GM12801 (cell line): Measurements from ENCODE around the gene A2M.

Experiments
- TF ChIP-seq, protein P1 (sequence below): IDR thresholded peaks from one replicate; pipeline ENCODE4 v1.5.1; 2011; ENCODE audit warnings: control low read depth; ENCODE audit not compliant: insufficient read length; ENCODE audit errors: extremely low read depth

Gene A2M

DNA sequence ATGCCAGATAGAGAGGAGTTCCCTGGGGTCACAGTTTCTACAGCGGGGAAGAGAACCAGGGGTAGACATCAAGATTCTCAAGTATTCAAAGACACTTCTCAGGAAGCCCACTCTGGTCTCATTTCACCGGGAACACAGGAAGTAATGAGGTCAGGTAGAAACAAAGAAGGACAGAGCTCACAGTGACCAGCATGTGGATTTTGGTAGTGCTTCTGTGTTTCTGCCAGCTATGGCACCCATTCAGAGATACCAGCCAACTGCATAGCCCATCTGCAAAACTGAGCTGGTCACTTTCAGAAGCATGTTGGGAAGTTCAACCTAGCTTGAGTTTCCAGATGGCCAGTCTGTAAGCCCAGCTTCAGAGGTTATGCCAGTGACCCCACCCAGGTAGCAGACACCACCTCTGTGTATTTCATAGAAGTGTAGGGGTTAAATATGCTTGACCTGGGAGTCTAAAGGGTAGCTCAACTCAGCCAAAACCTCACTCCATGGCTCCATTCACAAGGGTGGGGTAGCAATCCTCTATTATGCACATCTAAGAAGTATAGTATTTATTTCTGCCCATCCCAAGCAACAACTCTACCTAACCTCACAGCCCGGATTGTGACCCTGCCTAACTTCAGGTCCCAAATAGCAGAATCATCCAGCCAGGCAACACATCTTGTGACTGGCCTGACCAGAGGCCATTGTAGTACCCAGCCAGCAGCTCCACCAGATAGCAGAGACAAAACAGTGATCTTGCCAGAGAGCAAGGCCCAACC, 33.9 kb downstream of the A2M start:
- TF ChIP-seq, protein P1, sequence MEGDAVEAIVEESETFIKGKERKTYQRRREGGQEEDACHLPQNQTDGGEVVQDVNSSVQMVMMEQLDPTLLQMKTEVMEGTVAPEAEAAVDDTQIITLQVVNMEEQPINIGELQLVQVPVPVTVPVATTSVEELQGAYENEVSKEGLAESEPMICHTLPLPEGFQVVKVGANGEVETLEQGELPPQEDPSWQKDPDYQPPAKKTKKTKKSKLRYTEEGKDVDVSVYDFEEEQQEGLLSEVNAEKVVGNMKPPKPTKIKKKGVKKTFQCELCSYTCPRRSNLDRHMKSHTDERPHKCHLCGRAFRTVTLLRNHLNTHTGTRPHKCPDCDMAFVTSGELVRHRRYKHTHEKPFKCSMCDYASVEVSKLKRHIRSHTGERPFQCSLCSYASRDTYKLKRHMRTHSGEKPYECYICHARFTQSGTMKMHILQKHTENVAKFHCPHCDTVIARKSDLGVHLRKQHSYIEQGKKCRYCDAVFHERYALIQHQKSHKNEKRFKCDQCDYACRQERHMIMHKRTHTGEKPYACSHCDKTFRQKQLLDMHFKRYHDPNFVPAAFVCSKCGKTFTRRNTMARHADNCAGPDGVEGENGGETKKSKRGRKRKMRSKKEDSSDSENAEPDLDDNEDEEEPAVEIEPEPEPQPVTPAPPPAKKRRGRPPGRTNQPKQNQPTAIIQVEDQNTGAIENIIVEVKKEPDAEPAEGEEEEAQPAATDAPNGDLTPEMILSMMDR, result no peak

DNA sequence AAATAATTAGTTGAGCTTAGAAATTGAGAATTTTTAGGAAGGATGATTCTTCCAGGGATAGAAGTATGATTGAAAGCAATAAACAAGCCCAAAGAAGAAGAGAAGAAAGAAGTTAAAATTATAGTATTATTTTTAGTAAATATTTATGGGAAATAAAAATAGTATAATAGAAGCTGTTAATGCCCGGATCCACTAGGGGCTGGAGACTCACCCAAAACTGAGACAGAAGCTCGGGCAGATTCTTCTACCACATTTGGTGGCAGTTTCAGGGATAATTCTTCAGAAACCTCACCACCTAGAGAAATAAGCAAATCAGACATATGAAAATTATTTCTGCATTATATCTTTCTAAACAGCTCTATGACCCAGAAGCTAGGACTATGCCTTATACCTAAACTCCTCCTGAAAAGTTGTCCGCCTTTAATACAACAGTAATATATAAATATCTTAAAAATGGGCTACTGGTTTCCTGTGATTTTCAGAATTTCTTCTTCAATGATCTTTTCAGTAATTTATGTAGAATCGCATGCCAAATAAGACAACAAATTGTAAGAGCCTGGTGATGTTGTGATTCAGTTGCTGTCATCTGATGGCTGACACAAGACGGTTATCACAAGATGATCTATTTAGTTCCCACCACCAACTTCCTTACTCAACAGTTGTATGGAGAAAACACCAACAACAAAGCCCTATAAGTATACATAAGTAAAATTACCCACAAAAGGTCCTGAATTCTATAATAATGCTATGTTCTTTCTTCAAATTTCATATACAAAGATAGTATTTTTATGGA, 35.6 kb downstream of the A2M start:
- TF ChIP-seq, protein P1, result no peak

DNA sequence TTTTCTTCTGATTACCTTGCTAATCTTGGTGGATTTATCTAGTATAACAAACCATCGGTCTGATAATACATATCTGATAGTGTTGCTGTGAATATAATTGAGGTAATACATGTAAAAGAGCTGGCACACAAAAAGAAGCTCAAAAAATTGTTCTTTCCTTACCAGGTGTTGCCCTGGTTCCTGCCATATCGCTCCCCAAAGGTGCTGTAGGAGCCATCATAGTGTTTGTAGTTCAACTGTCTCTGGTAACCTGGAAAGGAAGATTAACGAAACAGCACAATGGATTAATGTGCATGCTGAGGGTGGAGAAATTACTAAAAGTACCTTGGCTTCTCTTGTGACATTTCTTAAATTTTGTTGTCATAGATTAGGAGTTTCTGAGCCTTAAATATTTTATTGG, 36.6 kb downstream of the A2M start:
- TF ChIP-seq, protein P1, result no peak

DNA sequence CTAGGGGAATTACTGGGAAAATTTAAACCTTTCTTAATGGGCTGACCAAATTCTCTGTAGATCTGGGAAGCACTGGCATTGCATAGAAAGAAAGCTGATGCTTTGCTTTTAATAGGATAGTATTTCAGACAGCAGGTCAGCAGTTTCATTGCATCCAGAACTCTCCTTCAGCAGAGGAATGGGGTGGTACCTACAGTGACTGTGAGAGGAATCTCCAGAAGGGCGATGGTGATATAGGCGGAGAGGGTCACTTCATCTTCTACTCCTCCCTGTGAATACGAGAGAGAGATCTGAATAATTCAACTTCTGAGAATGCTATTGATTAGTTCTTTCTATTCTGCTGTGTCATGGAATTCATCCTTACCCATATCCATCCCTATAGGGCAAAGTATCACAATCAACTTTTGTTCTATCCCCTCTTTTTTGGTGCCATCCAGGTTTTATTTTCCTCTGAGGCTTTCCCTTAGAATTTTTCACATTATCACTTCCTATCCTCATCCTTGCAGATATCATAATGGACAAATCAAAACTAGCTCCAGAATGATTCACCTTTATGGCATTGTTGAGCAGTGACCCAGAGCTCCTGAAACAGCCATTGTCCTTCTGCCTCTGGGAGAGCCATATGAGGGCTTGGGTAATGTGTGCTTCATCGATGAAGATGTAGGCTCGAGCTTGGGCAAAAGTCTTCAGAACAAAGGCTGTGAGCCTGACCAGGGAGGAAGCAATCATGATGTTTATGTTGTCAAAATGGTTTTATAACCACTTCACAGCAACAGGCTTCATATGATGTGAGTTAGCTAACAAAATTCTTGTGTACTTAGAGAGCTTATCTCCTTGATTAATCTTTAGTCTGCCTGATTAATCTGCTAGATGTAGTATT, 38.3 kb downstream of the A2M start:
- TF ChIP-seq, protein P1, result no peak

DNA sequence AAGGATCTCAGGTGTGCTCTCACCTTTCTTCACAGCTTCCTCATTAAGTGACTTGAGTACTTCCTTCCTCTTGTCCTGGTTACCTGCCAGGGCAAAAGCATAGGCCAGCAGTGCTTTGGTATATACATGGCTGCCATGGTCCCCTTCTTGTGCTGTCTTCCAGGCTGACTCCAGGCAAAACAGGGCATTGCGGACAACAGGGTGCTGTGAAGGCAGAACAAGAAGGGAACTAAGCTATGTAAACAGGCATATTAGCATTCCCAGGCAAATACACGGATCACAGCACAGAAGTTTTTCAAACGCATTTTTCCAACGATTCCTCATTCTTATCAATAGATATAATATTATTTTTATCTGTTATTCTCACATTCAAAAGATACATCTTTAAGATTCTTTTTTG, 39.0 kb downstream of the A2M start:
- TF ChIP-seq, protein P1, result no peak

DNA sequence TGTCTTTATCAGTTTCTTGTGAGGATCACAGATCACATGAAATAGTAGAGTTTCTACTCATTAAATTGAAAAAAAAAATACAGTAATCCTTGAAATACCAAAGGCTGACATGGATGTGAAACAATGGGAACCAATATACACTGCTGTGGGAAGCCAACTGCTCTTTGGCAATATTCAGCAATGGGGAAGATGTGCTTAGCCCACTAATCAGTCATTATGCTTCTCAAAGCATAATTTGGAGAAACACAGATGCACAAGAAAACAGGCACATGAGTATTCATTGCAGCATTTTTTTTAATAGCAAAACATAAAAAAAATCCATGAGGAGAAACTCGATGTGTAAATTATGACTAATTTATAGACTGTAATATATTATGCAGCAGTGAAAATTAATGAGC, 40.6 kb downstream of the A2M start:
- TF ChIP-seq, protein P1, result no peak
